GM21447 (cell line): Measurements from ENCODE around the gene CAND2.
"Not testable (repeated sequence)": the region's sequence is repeated elsewhere in the genome, so short reads cannot be mapped to it uniquely, and the experiment has no call there.

Experiments
- ATAC-seq: cut with Tn5 transposase; IDR thresholded peaks from one replicate; pipeline ENCODE4 v1.9.1; 2021; ENCODE audit not compliant: unreplicated experiment

CAND2 gene

GRCh38 chr3:12852201-12852600, 55.7 kb downstream of the CAND2 start:
- no peak for ATAC-seq

DNA sequence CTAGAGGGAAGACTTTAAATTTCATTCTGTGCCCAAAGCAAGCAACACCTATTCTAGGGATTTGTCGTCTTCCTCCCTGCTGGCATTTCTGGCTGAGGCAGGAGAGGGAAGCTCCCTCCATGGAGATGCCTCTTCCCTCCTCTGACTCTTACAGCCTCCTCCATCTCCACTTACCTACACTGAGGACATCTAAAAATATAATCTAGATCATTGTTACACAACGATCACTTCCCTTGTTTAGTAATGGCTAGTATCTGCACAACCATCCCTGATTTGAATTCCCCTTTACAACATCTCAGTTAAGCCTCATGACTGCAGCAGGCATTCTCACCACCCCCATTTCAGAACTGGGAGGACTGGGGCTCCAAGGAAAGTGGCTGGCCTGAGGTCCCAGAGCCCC, 57.4 kb downstream of the CAND2 start:
- not testable (repeated sequence) for ATAC-seq

- no peak for ATAC-seq
Measured at GRCh38 chr3:12854565-12854964, 58.1 kb downstream of the CAND2 start.

DNA sequence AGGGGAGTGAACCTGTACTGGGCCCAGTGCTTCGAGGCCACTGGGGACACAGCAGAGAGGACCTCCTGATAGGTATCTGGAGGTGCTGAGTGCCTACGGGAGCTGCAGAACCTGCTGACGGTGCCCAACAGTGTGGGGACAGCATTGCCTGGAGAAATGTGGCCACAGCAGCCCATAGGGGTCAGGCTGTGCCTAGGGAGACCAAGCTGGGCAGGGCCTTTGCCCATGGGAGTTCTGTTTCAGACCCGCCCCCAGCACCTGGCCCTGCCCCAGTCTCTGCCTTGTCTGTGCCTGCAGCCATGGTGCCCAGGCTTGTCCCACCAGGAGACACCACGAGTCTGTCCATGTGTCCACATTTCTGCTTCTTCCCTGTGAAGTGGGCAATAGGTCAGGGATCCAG, 60.1 kb downstream of the CAND2 start:
- no peak for ATAC-seq

- no peak for ATAC-seq
Measured at GRCh38 chr3:12859840-12860239, 63.4 kb downstream of the CAND2 start.

- ATAC-seq = no peak
Measured at GRCh38 chr3:12861611-12862010, 65.1 kb downstream of the CAND2 start.

GRCh38 chr3:12862387-12862786, 65.9 kb downstream of the CAND2 start:
- ATAC-seq = no peak

DNA sequence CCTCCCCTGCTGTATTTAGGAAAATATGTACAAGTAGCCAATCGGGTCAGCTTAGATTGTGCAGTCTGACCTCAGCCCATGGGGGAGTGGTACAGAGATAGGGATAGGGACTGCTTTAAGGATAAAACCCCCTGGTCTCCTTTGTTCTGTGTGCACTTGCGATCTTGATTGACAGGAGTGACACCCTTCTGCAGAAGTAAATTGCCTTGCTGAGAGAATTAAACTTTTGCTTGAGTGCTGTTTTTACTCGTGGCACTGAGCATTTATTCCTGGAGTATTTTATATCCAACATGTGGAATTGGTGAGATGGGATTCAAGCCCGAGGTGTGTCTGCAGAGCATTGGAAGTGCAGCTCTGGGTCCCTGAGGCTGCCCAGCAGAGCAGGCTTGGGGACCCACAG, 68.8 kb downstream of the CAND2 start:
- no peak for ATAC-seq

GRCh38 chr3:12866836-12867235, 70.4 kb downstream of the CAND2 start:
- no peak for ATAC-seq

GRCh38 chr3:12868039-12869034, 71.9 kb downstream of the CAND2 start:
- peak; percentile 69 for ATAC-seq

- peak; percentile 52 for ATAC-seq
Measured at GRCh38 chr3:12869035-12869621, 72.6 kb downstream of the CAND2 start.

DNA sequence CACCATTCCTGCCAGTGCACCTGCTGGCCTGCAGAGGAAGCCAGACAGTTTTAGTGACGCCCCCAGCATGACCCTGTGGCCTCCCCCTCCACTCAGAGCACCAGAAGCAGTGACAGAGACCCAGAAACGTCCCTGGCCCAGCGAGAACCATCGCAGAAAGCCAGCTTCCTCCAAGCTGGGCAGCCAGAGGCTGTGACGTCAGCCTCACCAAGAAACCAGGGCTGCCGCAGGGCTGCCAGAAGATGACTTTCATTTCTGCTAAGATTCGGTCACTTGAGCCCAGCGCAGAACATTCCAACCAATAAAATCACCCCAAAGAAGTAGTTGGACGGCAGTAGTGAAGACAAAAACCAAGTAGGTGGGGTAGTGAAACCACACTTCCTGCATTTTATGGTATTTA, 74.5 kb downstream of the CAND2 start:
- no peak for ATAC-seq

DNA sequence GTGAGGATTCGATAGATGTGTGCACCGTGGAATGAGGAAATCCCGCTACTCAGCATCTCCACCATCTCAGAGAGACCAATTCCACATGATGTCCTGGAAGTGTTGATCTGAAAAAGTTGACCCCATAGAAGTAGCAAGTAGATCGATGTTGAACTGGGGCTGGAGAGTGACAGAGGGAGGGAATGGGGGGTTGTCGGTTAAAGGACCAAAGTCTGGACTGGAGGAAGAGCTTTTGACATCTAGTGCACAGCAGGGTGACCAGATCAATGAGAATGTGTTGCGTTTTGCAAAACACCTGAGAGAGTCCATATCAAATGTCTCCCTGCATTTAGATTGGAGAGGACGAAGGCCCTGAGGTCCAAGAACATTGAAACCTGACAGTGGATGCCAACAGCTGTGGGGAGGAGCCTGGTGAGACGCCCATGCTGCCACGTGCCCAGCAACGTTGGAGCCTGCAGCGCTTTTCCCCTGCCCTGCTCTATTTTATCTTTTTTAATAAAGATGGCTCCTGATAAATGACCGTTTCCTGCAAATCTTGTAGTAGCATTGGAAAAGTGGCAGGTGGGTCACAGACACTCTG, 75.0 kb downstream of the CAND2 start:
- ATAC-seq = no peak

- no peak for ATAC-seq
Measured at GRCh38 chr3:12875857-12876836, 79.7 kb downstream of the CAND2 start.

DNA sequence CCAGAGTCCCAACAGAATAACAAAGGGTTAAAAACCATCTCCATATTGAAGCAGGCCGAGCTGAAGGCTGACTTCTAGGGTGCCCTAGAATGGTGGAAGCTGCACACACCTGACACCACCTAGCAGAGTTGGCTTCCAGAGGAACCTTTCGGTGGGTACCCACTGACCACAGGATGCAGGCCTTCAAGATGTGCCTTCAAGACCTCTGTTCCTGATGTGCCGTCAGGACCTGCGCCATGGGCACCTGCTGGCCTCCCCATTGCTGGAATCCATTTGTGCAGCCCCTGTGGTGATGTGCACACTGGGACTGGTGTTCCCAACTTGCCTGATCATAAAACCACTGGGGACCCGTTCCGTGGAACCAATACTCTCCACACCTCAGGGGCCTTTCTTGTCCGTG, 80.6 kb downstream of the CAND2 start:
- ATAC-seq = no peak

GRCh38 chr3:12878141-12878574, 81.7 kb downstream of the CAND2 start:
- ATAC-seq = no peak

- ATAC-seq = not testable (repeated sequence)
Measured at GRCh38 chr3:12878758-12879157, 82.3 kb downstream of the CAND2 start.

DNA sequence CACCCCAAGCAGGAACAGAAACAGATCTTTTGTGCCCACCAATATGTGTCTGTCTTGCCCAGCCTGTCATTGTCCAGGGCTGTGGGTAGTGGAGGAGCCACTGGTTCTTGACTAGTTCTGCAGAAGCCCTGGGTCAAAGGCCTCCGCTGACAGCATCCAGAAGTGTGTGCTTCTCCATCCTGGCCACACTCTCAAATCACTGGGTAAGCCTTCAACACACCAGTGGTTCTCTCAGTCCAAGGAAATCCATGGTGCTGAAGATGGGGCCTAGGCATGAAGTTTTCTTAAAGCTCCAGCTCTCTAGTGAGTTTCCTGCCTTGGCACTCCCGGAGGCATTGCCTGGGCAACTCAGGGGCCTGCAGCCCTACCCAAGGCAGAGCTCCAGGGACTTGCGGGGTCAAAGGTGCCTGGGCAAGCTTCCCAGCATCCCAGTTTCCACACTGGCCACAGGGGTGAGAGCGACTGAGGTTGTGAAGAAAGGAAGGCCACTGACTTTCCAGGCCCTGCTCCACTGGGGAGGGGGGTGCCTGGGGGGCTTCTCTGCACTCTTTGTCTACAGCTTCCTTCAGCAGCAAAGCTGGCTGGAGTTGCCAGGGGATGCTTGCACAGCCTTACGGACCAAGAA, 82.8 kb downstream of the CAND2 start:
- no peak for ATAC-seq

DNA sequence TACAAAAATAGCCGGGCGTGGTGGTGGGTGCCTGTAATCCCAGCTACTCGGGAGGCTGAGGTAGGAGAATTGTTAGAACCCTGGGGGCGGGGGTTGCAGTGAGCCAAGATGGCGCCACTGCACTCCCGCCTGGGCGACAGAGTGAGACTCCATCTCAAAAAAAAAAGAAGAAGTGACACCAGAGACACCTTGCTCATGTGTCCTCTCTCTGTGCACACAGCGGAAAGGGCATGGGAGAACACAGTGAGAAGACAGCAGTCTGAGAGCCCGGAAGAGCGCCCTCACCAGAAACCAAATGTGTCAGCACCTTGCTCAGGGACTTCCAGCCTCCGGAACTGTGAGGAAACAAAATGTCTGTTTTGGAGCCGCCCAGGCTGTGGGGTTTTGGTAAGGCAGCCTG, 85.4 kb downstream of the CAND2 start:
- peak; percentile 56 for ATAC-seq
